ENCODE data around the gene MACROD2.

MACROD2 gene

GRCh38 chr20:14342918-14343317 is 347.6 kb downstream of the MACROD2 start:
- no peak for DNase-seq

GRCh38 chr20:14343491-14344065 is 348.3 kb downstream of the MACROD2 start:
- DNase-seq: no peak

GRCh38 chr20:14344746-14345145 is 349.4 kb downstream of the MACROD2 start:
- no peak for DNase-seq

- no peak for DNase-seq
Observed at GRCh38 chr20:14355791-14356190, 360.5 kb downstream of the MACROD2 start.

- DNase-seq: no peak
Observed at GRCh38 chr20:14360416-14360815, 365.1 kb downstream of the MACROD2 start.

- DNase-seq: no peak
Observed at GRCh38 chr20:14361509-14362345, 366.4 kb downstream of the MACROD2 start.

GRCh38 chr20:14374196-14374595 is 378.9 kb downstream of the MACROD2 start:
- no peak for DNase-seq

GRCh38 chr20:14375416-14375985 is 380.2 kb downstream of the MACROD2 start:
- no peak for DNase-seq

GRCh38 chr20:14378326-14378725 is 383.0 kb downstream of the MACROD2 start:
- DNase-seq: no peak

GRCh38 chr20:14383335-14383734 is 388.0 kb downstream of the MACROD2 start:
- no peak for DNase-seq

GRCh38 chr20:14384416-14385175 is 389.3 kb downstream of the MACROD2 start:
- DNase-seq: no peak

GRCh38 chr20:14385176-14385740 is 389.9 kb downstream of the MACROD2 start:
- DNase-seq: no peak

GRCh38 chr20:14386726-14387125 is 391.4 kb downstream of the MACROD2 start:
- no peak for DNase-seq

GRCh38 chr20:14401479-14402138 is 406.3 kb downstream of the MACROD2 start:
- DNase-seq: no peak

GRCh38 chr20:14404515-14404914 is 409.2 kb downstream of the MACROD2 start:
- no peak for DNase-seq

GRCh38 chr20:14406495-14406894 is 411.2 kb downstream of the MACROD2 start:
- DNase-seq: no peak

- no peak for DNase-seq
Observed at GRCh38 chr20:14407336-14407735, 412.0 kb downstream of the MACROD2 start.

GRCh38 chr20:14410869-14411555 is 415.7 kb downstream of the MACROD2 start:
- DNase-seq: no peak

- DNase-seq: no peak
Observed at GRCh38 chr20:14412065-14412681, 416.9 kb downstream of the MACROD2 start.

- no peak for DNase-seq
Observed at GRCh38 chr20:14413835-14414234, 418.5 kb downstream of the MACROD2 start.

- DNase-seq: no peak
Observed at GRCh38 chr20:14414560-14414959, 419.2 kb downstream of the MACROD2 start.

Data from right forelimb (tissue), 1 donor.